Measurements from ENCODE around the gene GUCY1A2. TPM values are rescaled to one million over a fixed set of nuclear protein-coding genes. Genes with fewer than 3 reads are reported as not detected.

The GUCY1A2 gene
- total and polyA plus RNA-seq, 2 donors = 0.14 to 0.94 TPM

- no peak overlapping the region for H3K4me3 ChIP-seq (ENCODE audit: low read length in 2 of 2)
- no peak overlapping the region for H3K27ac ChIP-seq (ENCODE audit: low read depth in 1 of 2, low read length in 1 of 2)
- WGBS = 71% methylated on average over 2 of the region's 2 CpGs
- H3K4me1 ChIP-seq (ENCODE audit: control insufficient read depth in 2 of 2, insufficient read depth in 2 of 2, low read length in 2 of 2) = no peaks in the 10 kb centered on the region
- no peaks in the 10 kb centered on the region for H3K27me3 ChIP-seq (ENCODE audit: control insufficient read depth in 2 of 2, insufficient read depth in 1 of 2, low read length in 1 of 2)
- H3K9me3 ChIP-seq (ENCODE audit: control insufficient read depth in 2 of 2, insufficient read depth in 1 of 2, low read length in 1 of 2) = no peaks in the 10 kb centered on the region
- H3K36me3 ChIP-seq (ENCODE audit: control insufficient read depth in 2 of 2, insufficient read depth in 2 of 2, low read length in 1 of 2) = no peaks in the 10 kb centered on the region
- no peak for DNase-seq (ENCODE audit: low read depth in 6 of 9, low spot score in 9 of 9)
Measured at GRCh38 chr11:106668147-106668546, 350.1 kb downstream of the GUCY1A2 start.

DNA sequence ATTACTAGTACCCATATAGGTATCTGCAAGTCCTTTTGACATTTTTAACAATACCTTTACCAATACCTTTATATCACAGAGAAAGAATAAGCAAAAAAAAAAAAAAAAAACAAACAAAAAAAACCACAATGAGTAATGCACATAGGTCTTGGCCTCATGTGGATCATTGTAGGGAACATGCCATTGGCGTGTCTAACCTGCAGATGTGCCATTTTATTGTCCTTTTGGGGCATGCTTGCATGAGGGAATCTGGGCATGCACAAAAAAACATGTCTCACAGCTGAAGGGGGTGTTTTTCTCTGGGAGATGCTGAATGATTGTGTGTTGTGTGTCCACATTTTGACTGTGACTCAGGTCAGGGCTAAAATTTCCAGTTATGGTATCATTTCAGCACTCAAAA lies 361.6 kb downstream of the GUCY1A2 start:
- Histone ChIP-seq H3K4me1 (ENCODE audit: control insufficient read depth in 2 of 2, insufficient read depth in 2 of 2, low read length in 2 of 2) (no peaks in the 10 kb centered on the region), H3K9me3 (ENCODE audit: control insufficient read depth in 2 of 2, insufficient read depth in 1 of 2, low read length in 1 of 2) (peaks cover 0 to 3% of the 10 kb centered on the region in 2 donors), H3K36me3 (ENCODE audit: control insufficient read depth in 2 of 2, insufficient read depth in 2 of 2, low read length in 1 of 2) (no peaks in the 10 kb centered on the region), H3K27ac (ENCODE audit: low read depth in 1 of 2, low read length in 1 of 2) (no peak overlapping the region), H3K4me3 (ENCODE audit: low read length in 2 of 2) (no peak overlapping the region), H3K27me3 (ENCODE audit: control insufficient read depth in 2 of 2, insufficient read depth in 1 of 2, low read length in 1 of 2) (no peaks in the 10 kb centered on the region)
- no peak for DNase-seq (ENCODE audit: low read depth in 6 of 9, low spot score in 9 of 9)
- 87% methylated on average over 1 of the region's 1 CpG for WGBS

- no peak overlapping the region for H3K4me3 ChIP-seq (ENCODE audit: low read length in 2 of 2)
- WGBS = 62% methylated on average over 1 of the region's 1 CpG
- H3K27ac ChIP-seq (ENCODE audit: low read depth in 1 of 2, low read length in 1 of 2) = no peak overlapping the region
- H3K4me1 ChIP-seq (ENCODE audit: control insufficient read depth in 2 of 2, insufficient read depth in 2 of 2, low read length in 2 of 2) = no peaks in the 10 kb centered on the region
- DNase-seq (ENCODE audit: low read depth in 6 of 9, low spot score in 9 of 9) = no peak
- no peaks in the 10 kb centered on the region for H3K36me3 ChIP-seq (ENCODE audit: control insufficient read depth in 2 of 2, insufficient read depth in 2 of 2, low read length in 1 of 2)
- H3K27me3 ChIP-seq (ENCODE audit: control insufficient read depth in 2 of 2, insufficient read depth in 1 of 2, low read length in 1 of 2) = no peaks in the 10 kb centered on the region
- H3K9me3 ChIP-seq (ENCODE audit: control insufficient read depth in 2 of 2, insufficient read depth in 1 of 2, low read length in 1 of 2) = peaks cover 0 to 4% of the 10 kb centered on the region in 2 donors
Measured at GRCh38 chr11:106644824-106645223, 373.5 kb downstream of the GUCY1A2 start.

DNA sequence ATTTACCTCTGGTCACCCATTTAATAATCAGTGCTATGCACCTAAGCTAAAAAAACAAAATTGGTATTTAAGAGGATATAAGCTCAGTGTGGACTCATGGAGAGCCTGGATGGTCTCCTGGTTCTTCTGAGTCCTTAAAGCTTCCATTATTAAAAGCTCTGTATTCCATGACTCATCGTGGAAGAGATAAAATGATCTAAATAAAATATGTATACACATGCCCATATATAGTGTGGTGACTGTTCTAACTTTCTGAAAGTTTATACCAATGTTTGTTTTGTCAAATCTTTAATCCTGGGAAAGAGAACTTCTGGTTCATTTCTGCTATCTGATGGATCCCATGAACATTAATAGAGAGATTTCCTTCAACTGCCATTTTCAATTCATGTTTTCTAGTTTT lies 375.9 kb downstream of the GUCY1A2 start:
- Histone ChIP-seq H3K27me3 (ENCODE audit: control insufficient read depth in 2 of 2, insufficient read depth in 1 of 2, low read length in 1 of 2) (no peaks in the 10 kb centered on the region), H3K4me1 (ENCODE audit: control insufficient read depth in 2 of 2, insufficient read depth in 2 of 2, low read length in 2 of 2) (no peaks in the 10 kb centered on the region), H3K9me3 (ENCODE audit: control insufficient read depth in 2 of 2, insufficient read depth in 1 of 2, low read length in 1 of 2) (peaks cover 0 to 4% of the 10 kb centered on the region in 2 donors), H3K36me3 (ENCODE audit: control insufficient read depth in 2 of 2, insufficient read depth in 2 of 2, low read length in 1 of 2) (no peaks in the 10 kb centered on the region), H3K27ac (ENCODE audit: low read depth in 1 of 2, low read length in 1 of 2) (no peak overlapping the region), H3K4me3 (ENCODE audit: low read length in 2 of 2) (no peak overlapping the region)
- 90% methylated on average over 1 of the region's 1 CpG for WGBS
- no peak for DNase-seq (ENCODE audit: low read depth in 6 of 9, low spot score in 9 of 9)

DNA sequence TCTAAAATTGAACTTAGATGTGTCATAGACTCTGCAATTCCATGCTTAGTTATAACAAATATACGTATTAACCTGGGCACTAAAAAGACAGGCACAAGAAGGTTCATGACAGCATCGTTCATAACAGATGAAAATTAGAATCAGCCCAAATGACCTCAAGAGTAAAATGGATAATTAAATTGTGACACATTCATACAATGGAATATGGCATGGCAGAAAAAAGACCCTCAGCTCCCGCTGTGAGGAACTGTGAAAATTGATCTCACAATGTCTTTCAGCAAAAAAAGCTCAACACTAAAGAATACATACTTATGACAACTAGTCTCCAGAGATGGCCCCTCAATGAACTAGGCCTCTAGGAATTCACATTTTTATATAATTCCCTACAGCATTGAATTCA lies 386.0 kb downstream of the GUCY1A2 start:
- Histone ChIP-seq H3K4me3 (ENCODE audit: low read length in 2 of 2) (no peak overlapping the region), H3K36me3 (ENCODE audit: control insufficient read depth in 2 of 2, insufficient read depth in 2 of 2, low read length in 1 of 2) (no peaks in the 10 kb centered on the region), H3K27ac (ENCODE audit: low read depth in 1 of 2, low read length in 1 of 2) (no peak overlapping the region), H3K4me1 (ENCODE audit: control insufficient read depth in 2 of 2, insufficient read depth in 2 of 2, low read length in 2 of 2) (no peaks in the 10 kb centered on the region), H3K9me3 (ENCODE audit: control insufficient read depth in 2 of 2, insufficient read depth in 1 of 2, low read length in 1 of 2) (no peaks in the 10 kb centered on the region), H3K27me3 (ENCODE audit: control insufficient read depth in 2 of 2, insufficient read depth in 1 of 2, low read length in 1 of 2) (no peaks in the 10 kb centered on the region)
- WGBS = 97% methylated on average over 3 of the region's 3 CpGs
- DNase-seq (ENCODE audit: low read depth in 6 of 9, low spot score in 9 of 9) = no peak

- H3K27me3 ChIP-seq (ENCODE audit: control insufficient read depth in 2 of 2, insufficient read depth in 1 of 2, low read length in 1 of 2) = no peaks in the 10 kb centered on the region
- H3K9me3 ChIP-seq (ENCODE audit: control insufficient read depth in 2 of 2, insufficient read depth in 1 of 2, low read length in 1 of 2) = peaks cover 0 to 2% of the 10 kb centered on the region in 2 donors
- H3K36me3 ChIP-seq (ENCODE audit: control insufficient read depth in 2 of 2, insufficient read depth in 2 of 2, low read length in 1 of 2) = no peaks in the 10 kb centered on the region
- H3K4me3 ChIP-seq (ENCODE audit: low read length in 2 of 2) = no peak overlapping the region
- DNase-seq (ENCODE audit: low read depth in 6 of 9, low spot score in 9 of 9) = no peak
- WGBS = 96% methylated on average over 6 of the region's 6 CpGs
- H3K27ac ChIP-seq (ENCODE audit: low read depth in 1 of 2, low read length in 1 of 2) = no peak overlapping the region
- H3K4me1 ChIP-seq (ENCODE audit: control insufficient read depth in 2 of 2, insufficient read depth in 2 of 2, low read length in 2 of 2) = no peaks in the 10 kb centered on the region
Measured at GRCh38 chr11:106627694-106628093, 390.6 kb downstream of the GUCY1A2 start.

DNA sequence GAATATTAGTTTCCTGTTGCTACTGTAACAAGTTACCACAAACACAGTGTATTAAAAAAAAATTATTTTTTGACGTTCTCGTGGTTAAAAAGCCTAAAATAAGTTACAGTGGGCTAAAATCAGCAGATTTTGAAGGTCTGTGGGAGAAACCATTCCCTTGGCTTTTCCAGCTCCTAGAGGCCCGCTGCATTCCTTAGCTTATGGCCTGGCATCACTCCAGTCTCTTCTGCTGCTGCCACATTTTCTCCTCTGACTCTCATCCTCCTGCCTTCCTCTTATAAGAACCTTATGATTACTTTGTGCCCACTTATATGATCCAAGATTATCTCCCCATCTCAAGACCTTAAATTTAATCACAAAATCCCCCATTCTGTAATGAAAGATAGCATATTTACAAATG lies 392.7 kb downstream of the GUCY1A2 start:
- Histone ChIP-seq H3K27ac (ENCODE audit: low read depth in 1 of 2, low read length in 1 of 2) (no peak overlapping the region), H3K4me1 (ENCODE audit: control insufficient read depth in 2 of 2, insufficient read depth in 2 of 2, low read length in 2 of 2) (no peaks in the 10 kb centered on the region), H3K27me3 (ENCODE audit: control insufficient read depth in 2 of 2, insufficient read depth in 1 of 2, low read length in 1 of 2) (no peaks in the 10 kb centered on the region), H3K4me3 (ENCODE audit: low read length in 2 of 2) (no peak overlapping the region), H3K9me3 (ENCODE audit: control insufficient read depth in 2 of 2, insufficient read depth in 1 of 2, low read length in 1 of 2) (peaks cover 0 to 2% of the 10 kb centered on the region in 2 donors), H3K36me3 (ENCODE audit: control insufficient read depth in 2 of 2, insufficient read depth in 2 of 2, low read length in 1 of 2) (no peaks in the 10 kb centered on the region)
- WGBS = 79% methylated on average over 3 of the region's 3 CpGs
- no peak for DNase-seq (ENCODE audit: low read depth in 6 of 9, low spot score in 9 of 9)

GRCh38 chr11:106624377-106624776 lies 393.9 kb downstream of the GUCY1A2 start:
- 72% methylated on average over 3 of the region's 3 CpGs for WGBS
- no peak overlapping the region for H3K4me3 ChIP-seq (ENCODE audit: low read length in 2 of 2)
- DNase-seq (ENCODE audit: low read depth in 6 of 9, low spot score in 9 of 9) = no peak
- H3K4me1 ChIP-seq (ENCODE audit: control insufficient read depth in 2 of 2, insufficient read depth in 2 of 2, low read length in 2 of 2) = no peaks in the 10 kb centered on the region
- H3K27ac ChIP-seq (ENCODE audit: low read depth in 1 of 2, low read length in 1 of 2) = no peak overlapping the region
- H3K9me3 ChIP-seq (ENCODE audit: control insufficient read depth in 2 of 2, insufficient read depth in 1 of 2, low read length in 1 of 2) = peaks cover 0 to 2% of the 10 kb centered on the region in 2 donors
- H3K36me3 ChIP-seq (ENCODE audit: control insufficient read depth in 2 of 2, insufficient read depth in 2 of 2, low read length in 1 of 2) = no peaks in the 10 kb centered on the region
- no peaks in the 10 kb centered on the region for H3K27me3 ChIP-seq (ENCODE audit: control insufficient read depth in 2 of 2, insufficient read depth in 1 of 2, low read length in 1 of 2)

Data from thymus (tissue), 11 donors.